Caco-2 (cell line): ENCODE data around the gene MED20. TPM values are rescaled to one million over a fixed set of nuclear protein-coding genes. Genes with fewer than 3 reads are reported as not detected.

Experiments
- BruUV-seq: library from RNA; stranded (reverse); fragments of 400-500 nt; replicated peaks from 2 replicates; lab custom pipeline; 2021; lab: Mats Ljungman, UMichigan
- CTCF ChIA-PET: fragments of 300-600 bp; sonication (Branson Sonifier 250); formaldehyde crosslinking; loops from one replicate; lab custom pipeline; 2022; ENCODE audit warnings: antibody characterized with exemption; lab: Charles Lee
- POLR2A ChIA-PET: fragments of 300-600 bp; sonication (Branson Sonifier 250); formaldehyde crosslinking; loops from one replicate; lab custom pipeline; 2022; ENCODE audit warnings: antibody characterized with exemption; lab: Charles Lee
- DNase-seq, 2 experiments: peaks; one replicate each; pipeline versions ENCODE4 v3.0.0 to v3.0.0-alpha.2; 2020 to 2022
- H3K27me3 ChIP-seq: replicated peaks from 2 replicates; pipeline ENCODE4 v1.6.0; 2011; ENCODE audit warnings: low read length; ENCODE audit not compliant: control insufficient read depth, insufficient read depth
- H3K36me3 ChIP-seq: 2 replicates; pipeline ENCODE4 v1.5.1; 2011; ENCODE audit warnings: low read length; ENCODE audit not compliant: control insufficient read depth, insufficient read depth
- H3K4me1 ChIP-seq: fragments of 250-450 bp; sonication (Bioruptor Pico); 2 replicates; pipeline ENCODE4 v1.5.1; 2020; ENCODE audit warnings: mild to moderate bottlenecking
- H3K4me3 ChIP-seq: 2 replicates; pipeline ENCODE4 v1.5.1; 2011; ENCODE audit warnings: low read depth, mild to moderate bottlenecking, control low read depth, low read length
- H3K9me3 ChIP-seq: fragments of 250-450 bp; sonication (Bioruptor Pico); 2 replicates; pipeline ENCODE4 v1.5.1; 2020; ENCODE audit warnings: mild to moderate bottlenecking, moderate library complexity
- H3K27ac Mint-ChIP-seq: one replicate; pipeline ENCODE4 v1.8.0; 2022; ENCODE audit warnings: mixed read lengths; ENCODE audit not compliant: unreplicated experiment
- H3K27me3 Mint-ChIP-seq: one replicate; pipeline ENCODE4 v1.8.0; 2022; ENCODE audit warnings: mixed read lengths; ENCODE audit not compliant: insufficient read depth, unreplicated experiment
- H3K36me3 Mint-ChIP-seq: one replicate; pipeline ENCODE4 v1.8.0; 2022; ENCODE audit warnings: mild to moderate bottlenecking, mixed read lengths; ENCODE audit not compliant: insufficient read depth, unreplicated experiment
- H3K4me1 Mint-ChIP-seq: one replicate; pipeline ENCODE4 v1.8.0; 2022; ENCODE audit warnings: low read depth, mixed read lengths; ENCODE audit not compliant: unreplicated experiment
- H3K4me3 Mint-ChIP-seq: one replicate; pipeline ENCODE4 v1.8.0; 2022; ENCODE audit warnings: mild to moderate bottlenecking, moderate library complexity, mixed read lengths; ENCODE audit not compliant: unreplicated experiment
- H3K9me3 Mint-ChIP-seq: one replicate; pipeline ENCODE4 v1.8.0; 2022; ENCODE audit warnings: mixed read lengths; ENCODE audit not compliant: unreplicated experiment
- intact Hi-C: fragments of 100-400 bp; cut with micrococcal nuclease; formaldehyde crosslinking; loops from one replicate; pipeline ENCODE4 v1.10.0; 2022; ENCODE audit not compliant: unreplicated experiment
- total RNA-seq: library from RNA; stranded (reverse); gene quantifications from 2 replicates; pipeline ENCODE4 v1.2.3, GENCODE V29; 2022
- TF ChIP-seq, protein P1 (sequence below), 2 experiments: fragments of 200-600 bp in 1 of 2; IDR thresholded peaks; 1 replicate in 1 of 2; 2 replicates in 1 of 2; pipeline versions ENCODE4 v1.5.1 to v1.8.0; 2011 to 2022; ENCODE audit warnings: antibody characterized with exemption in 1 of 2, control low read depth in 1 of 2, inconsistent platforms in 1 of 2, low read depth in 1 of 2, low read length in 1 of 2, mild to moderate bottlenecking in 1 of 2, moderate library complexity in 1 of 2; ENCODE audit not compliant: insufficient read depth in 1 of 2, severe bottlenecking in 1 of 2, unreplicated experiment in 1 of 2

The MED20 gene
- total RNA-seq, 1 experiment from 2014 or later, result 43.7 TPM

DNA sequence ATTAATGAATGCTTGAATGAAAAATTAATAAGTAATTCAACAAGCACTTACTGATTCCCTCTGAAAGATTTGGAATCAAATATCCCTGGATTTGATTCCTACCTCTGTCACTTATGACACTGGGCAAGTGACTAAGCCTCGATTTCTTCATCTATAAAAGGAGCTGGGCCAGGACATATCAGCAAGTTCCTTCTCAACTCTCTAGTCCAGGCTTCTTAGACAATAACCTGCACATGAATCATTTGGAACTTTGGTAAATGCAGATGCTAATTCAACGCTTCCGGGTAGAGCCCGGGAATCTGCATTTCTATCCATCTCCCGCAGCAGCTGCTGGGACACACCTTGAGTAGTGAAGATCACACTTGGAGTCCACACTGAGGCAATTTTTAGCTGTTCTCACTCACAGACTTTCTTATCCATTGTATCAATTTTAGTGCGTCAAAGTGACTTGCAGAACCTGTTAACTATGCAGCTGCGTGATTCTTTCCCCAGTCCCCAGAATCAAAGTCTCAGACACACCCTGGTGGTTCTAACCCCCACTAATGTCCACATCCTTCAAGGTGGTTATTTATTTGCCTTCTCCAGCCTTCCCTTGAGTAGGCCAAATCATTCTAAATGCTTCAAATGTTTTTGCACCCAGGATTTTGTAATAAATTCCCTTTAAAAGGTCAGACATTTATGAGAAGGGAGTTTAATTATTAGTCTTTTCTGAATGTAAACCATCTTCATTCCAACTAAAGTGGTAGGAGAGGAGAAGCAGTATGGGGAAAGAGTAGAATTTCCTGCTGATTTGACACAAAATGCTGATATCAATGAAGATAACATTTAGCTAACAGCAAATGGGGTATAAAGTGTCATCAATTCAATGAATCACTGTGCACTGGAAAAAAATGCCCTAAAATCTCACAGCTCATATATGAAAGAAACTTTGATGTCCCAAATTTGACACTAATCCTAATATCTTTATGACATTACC lies 46.7 kb upstream of the MED20 start:
- Mint-ChIP-seq H3K4me3 (no peak overlapping the region), H3K27me3 (no peaks in the 10 kb centered on the region), H3K9me3 (no peaks in the 10 kb centered on the region), H3K27ac (no peak overlapping the region), H3K4me1 (no peaks in the 10 kb centered on the region), H3K36me3 (no peaks in the 10 kb centered on the region)
- no peaks in the 10 kb centered on the region for H3K36me3 ChIP-seq
- no peaks in the 10 kb centered on the region for H3K27me3 ChIP-seq
- TF ChIP-seq, protein P1, sequence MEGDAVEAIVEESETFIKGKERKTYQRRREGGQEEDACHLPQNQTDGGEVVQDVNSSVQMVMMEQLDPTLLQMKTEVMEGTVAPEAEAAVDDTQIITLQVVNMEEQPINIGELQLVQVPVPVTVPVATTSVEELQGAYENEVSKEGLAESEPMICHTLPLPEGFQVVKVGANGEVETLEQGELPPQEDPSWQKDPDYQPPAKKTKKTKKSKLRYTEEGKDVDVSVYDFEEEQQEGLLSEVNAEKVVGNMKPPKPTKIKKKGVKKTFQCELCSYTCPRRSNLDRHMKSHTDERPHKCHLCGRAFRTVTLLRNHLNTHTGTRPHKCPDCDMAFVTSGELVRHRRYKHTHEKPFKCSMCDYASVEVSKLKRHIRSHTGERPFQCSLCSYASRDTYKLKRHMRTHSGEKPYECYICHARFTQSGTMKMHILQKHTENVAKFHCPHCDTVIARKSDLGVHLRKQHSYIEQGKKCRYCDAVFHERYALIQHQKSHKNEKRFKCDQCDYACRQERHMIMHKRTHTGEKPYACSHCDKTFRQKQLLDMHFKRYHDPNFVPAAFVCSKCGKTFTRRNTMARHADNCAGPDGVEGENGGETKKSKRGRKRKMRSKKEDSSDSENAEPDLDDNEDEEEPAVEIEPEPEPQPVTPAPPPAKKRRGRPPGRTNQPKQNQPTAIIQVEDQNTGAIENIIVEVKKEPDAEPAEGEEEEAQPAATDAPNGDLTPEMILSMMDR (IDR thresholded peaks at IDR 0.05; ENCODE audit: insufficient read depth in 1 of 2, low read depth in 1 of 2, low read length in 1 of 2, severe bottlenecking in 1 of 2, unreplicated experiment in 1 of 2), result no peak
- peak in 1 of 2 experiments; percentile 28 for DNase-seq
- no TSS peak for BruUV-seq
- POLR2A ChIA-PET, result interaction anchor here (0.6 kb wide), 1 partner anchor 25 kb away, joined by 3 read pairs; no protein-coding TSS in a partner anchor
- intact Hi-C loops, result loop anchor here (1.0 kb wide), 1 partner anchor 31 kb away; no protein-coding TSS in a partner anchor
- no peak overlapping the region for H3K4me3 ChIP-seq
- CTCF ChIA-PET, result no interaction called here
- H3K9me3 ChIP-seq, result no peaks in the 10 kb centered on the region
- peaks cover 16% of the 10 kb centered on the region for H3K4me1 ChIP-seq

DNA sequence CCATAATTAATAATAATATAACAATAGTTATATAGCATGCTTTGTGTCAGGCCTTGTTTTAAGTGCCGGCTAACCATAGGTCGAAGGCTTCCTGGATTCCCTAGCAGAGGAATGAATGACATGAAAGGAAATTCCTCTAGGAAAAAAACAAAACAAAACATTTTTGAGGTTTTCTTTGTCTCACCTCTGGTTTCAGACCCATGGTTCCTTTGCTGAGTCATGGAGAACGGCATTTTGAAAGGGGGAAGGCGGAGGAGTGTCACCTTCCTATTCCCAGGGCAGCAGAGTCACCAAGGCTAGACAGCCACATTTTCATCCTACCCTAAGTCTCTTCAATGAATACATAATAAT lies 46.0 kb upstream of the MED20 start:
- H3K36me3 Mint-ChIP-seq, result no peaks in the 10 kb centered on the region
- BruUV-seq, result no TSS peak
- peaks cover 16% of the 10 kb centered on the region for H3K4me1 ChIP-seq
- H3K36me3 ChIP-seq, result no peaks in the 10 kb centered on the region
- H3K4me3 ChIP-seq, result no peak overlapping the region
- TF ChIP-seq, protein P1 (IDR thresholded peaks at IDR 0.05; ENCODE audit: insufficient read depth in 1 of 2, low read depth in 1 of 2, low read length in 1 of 2, severe bottlenecking in 1 of 2, unreplicated experiment in 1 of 2), result no peak
- CTCF ChIA-PET, result no interaction called here
- peaks cover under 1% of the 10 kb centered on the region for H3K4me1 Mint-ChIP-seq
- DNase-seq, result no peak
- H3K27ac Mint-ChIP-seq, result no peak overlapping the region
- H3K4me3 Mint-ChIP-seq, result no peak overlapping the region
- no peaks in the 10 kb centered on the region for H3K27me3 Mint-ChIP-seq
- no peaks in the 10 kb centered on the region for H3K27me3 ChIP-seq
- H3K9me3 ChIP-seq, result no peaks in the 10 kb centered on the region
- H3K9me3 Mint-ChIP-seq, result no peaks in the 10 kb centered on the region
- POLR2A ChIA-PET, result no interaction called here
- intact Hi-C loops, result loop anchor here (1.0 kb wide), 1 partner anchor 31 kb away; no protein-coding TSS in a partner anchor

DNA sequence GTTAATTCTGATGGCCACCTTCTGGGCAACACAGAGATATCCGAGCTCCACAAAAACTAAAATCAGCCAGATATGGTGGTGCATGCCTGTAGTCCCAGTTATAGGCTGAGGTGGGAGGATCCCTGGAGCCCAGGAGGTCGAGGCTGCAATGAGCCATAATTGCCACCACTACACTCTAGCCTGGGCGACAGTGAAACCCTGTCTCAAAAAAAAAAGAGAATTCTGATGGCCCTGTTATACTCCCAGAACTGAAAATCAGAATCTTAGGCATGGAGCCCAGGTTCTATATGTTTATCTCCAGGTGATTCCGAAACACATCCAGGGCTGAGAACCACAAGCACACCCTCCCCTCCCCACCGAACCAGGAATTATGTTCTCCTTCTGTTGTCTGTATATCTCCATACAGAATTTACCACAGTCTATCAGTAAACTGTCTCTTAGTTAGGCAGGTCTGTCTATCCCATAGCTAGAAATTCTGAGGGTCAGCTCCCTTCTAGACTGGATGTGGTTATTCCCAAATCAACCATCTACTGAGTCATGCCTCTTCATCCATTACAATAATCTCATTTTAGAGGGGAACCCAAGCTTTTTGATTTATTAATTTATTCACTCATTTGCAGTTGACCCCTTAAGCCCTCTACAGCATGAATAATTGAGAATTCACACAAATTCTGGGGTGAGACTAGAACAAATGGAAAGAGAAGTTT lies 45.4 kb upstream of the MED20 start:
- ChIA-PET CTCF (no interaction called here), POLR2A (no interaction called here)
- H3K36me3 ChIP-seq, result no peaks in the 10 kb centered on the region
- Mint-ChIP-seq H3K4me3 (no peak overlapping the region), H3K36me3 (peaks cover 5% of the 10 kb centered on the region), H3K27ac (no peak overlapping the region), H3K9me3 (no peaks in the 10 kb centered on the region), H3K4me1 (peaks cover 6% of the 10 kb centered on the region), H3K27me3 (no peaks in the 10 kb centered on the region)
- intact Hi-C loops, result no loop called here
- TF ChIP-seq, protein P1 (IDR thresholded peaks at IDR 0.05; ENCODE audit: insufficient read depth in 1 of 2, low read depth in 1 of 2, low read length in 1 of 2, severe bottlenecking in 1 of 2, unreplicated experiment in 1 of 2), result no peak
- no peak overlapping the region for H3K4me3 ChIP-seq
- no TSS peak for BruUV-seq
- no peaks in the 10 kb centered on the region for H3K27me3 ChIP-seq
- H3K9me3 ChIP-seq, result no peaks in the 10 kb centered on the region
- DNase-seq, result no peak
- H3K4me1 ChIP-seq, result peaks cover 16% of the 10 kb centered on the region
